H9 (cell line): Measurements from ENCODE around the gene IZUMO4. TPM values are rescaled to one million over a fixed set of nuclear protein-coding genes. Genes with fewer than 3 reads are reported as not detected.

Source experiments
- DNase-seq: peaks from one replicate; pipeline ENCODE4 v3.0.0-alpha.2; 2017
- H2AFZ ChIP-seq: one replicate; pipeline ENCODE4 v1.6.1; 2013; ENCODE audit warnings: mild to moderate bottlenecking, low read length, control low read depth, moderate library complexity
- H2AK5ac ChIP-seq: 2 replicates; pipeline ENCODE4 v1.6.1; 2013; ENCODE audit warnings: low read length, control low read depth, mixed read lengths; ENCODE audit not compliant: insufficient read length
- H2BK120ac ChIP-seq: one replicate; pipeline ENCODE4 v1.6.1; 2013; ENCODE audit warnings: low read depth, mild to moderate bottlenecking, low read length, control low read depth, inconsistent platforms; ENCODE audit not compliant: poor library complexity, severe bottlenecking
- H2BK12ac ChIP-seq: 2 replicates; pipeline ENCODE4 v1.6.1; 2013; ENCODE audit warnings: low read length, control low read depth, mixed read lengths, low read depth; ENCODE audit not compliant: insufficient read length
- H2BK15ac ChIP-seq: 2 replicates; pipeline ENCODE4 v1.6.1; 2013; ENCODE audit warnings: low read depth, low read length, control low read depth
- H2BK20ac ChIP-seq: one replicate; pipeline ENCODE4 v1.6.1; 2013; ENCODE audit warnings: low read depth, mild to moderate bottlenecking, low read length, control low read depth, inconsistent platforms; ENCODE audit not compliant: poor library complexity, severe bottlenecking
- H2BK5ac ChIP-seq: 2 replicates; pipeline ENCODE4 v1.6.1; 2013; ENCODE audit warnings: low read length, control low read depth, mixed read lengths; ENCODE audit not compliant: insufficient read length
- H3K14ac ChIP-seq: 2 replicates; pipeline ENCODE4 v1.6.1; 2013; ENCODE audit warnings: low read length, control low read depth; ENCODE audit not compliant: insufficient read depth
- H3K18ac ChIP-seq: 2 replicates; pipeline ENCODE4 v1.6.1; 2013; ENCODE audit warnings: low read depth, mild to moderate bottlenecking, mixed read lengths, low read length, control low read depth; ENCODE audit not compliant: insufficient read length
- H3K23ac ChIP-seq: 2 replicates; pipeline ENCODE4 v1.6.1; 2013; ENCODE audit warnings: low read length, control low read depth, mixed read lengths, low read depth; ENCODE audit not compliant: insufficient read length
- H3K23me2 ChIP-seq: 2 replicates; pipeline ENCODE4 v1.6.1; 2013; ENCODE audit warnings: low read depth, mild to moderate bottlenecking, mixed read lengths, low read length, control low read depth; ENCODE audit not compliant: insufficient read length, poor library complexity, severe bottlenecking
- H3K27ac ChIP-seq: 2 replicates; pipeline ENCODE4 v1.5.1; 2013; ENCODE audit warnings: low read length, control low read depth, mixed read lengths, low read depth; ENCODE audit not compliant: insufficient read length
- H3K27me3 ChIP-seq: 2 replicates; pipeline ENCODE4 v1.6.1; 2013; ENCODE audit warnings: low read length, control low read depth, inconsistent platforms; ENCODE audit not compliant: insufficient read depth
- H3K4ac ChIP-seq: 2 replicates; pipeline ENCODE4 v1.6.1; 2013; ENCODE audit warnings: low read depth, mild to moderate bottlenecking, control low read depth, inconsistent platforms, low read length, moderate library complexity
- H3K4me1 ChIP-seq: 2 replicates; pipeline ENCODE4 v1.6.1; 2013; ENCODE audit warnings: low read length, control low read depth, inconsistent platforms; ENCODE audit not compliant: insufficient read depth
- H3K4me2 ChIP-seq: 2 replicates; pipeline ENCODE4 v1.6.1; 2013; ENCODE audit warnings: low read length, control low read depth, mixed read lengths; ENCODE audit not compliant: insufficient read length, insufficient read depth
- H3K56ac ChIP-seq: 2 replicates; pipeline ENCODE4 v1.6.1; 2013; ENCODE audit warnings: low read depth, mild to moderate bottlenecking, mixed read lengths, low read length, control low read depth; ENCODE audit not compliant: insufficient read length
- H3K79me1 ChIP-seq: 2 replicates; pipeline ENCODE4 v1.6.1; 2013; ENCODE audit warnings: low read depth, mild to moderate bottlenecking, moderate library complexity, low read length, control low read depth, inconsistent platforms; ENCODE audit not compliant: insufficient read depth, poor library complexity, severe bottlenecking
- H3K79me2 ChIP-seq: 2 replicates; pipeline ENCODE4 v1.6.1; 2013; ENCODE audit warnings: low read length, control low read depth, inconsistent platforms; ENCODE audit not compliant: insufficient read depth
- H3K9ac ChIP-seq: 2 replicates; pipeline ENCODE4 v1.6.1; 2013; ENCODE audit warnings: low read length, control low read depth, mixed read lengths; ENCODE audit not compliant: insufficient read length; ENCODE audit errors: extremely low read depth
- H3K9me3 ChIP-seq: one replicate; pipeline ENCODE4 v1.6.1; 2013; ENCODE audit warnings: low read depth, low read length, inconsistent platforms; ENCODE audit not compliant: control insufficient read depth
- H3T11ph ChIP-seq: one replicate; pipeline ENCODE4 v1.6.1; 2013; ENCODE audit warnings: mild to moderate bottlenecking, low read length, control low read depth, inconsistent platforms
- H4K20me1 ChIP-seq: one replicate; pipeline ENCODE4 v1.6.1; 2013; ENCODE audit not compliant: control insufficient read depth, insufficient read length, insufficient read depth
- H4K5ac ChIP-seq: 2 replicates; pipeline ENCODE4 v1.6.1; 2013; ENCODE audit warnings: low read depth, mild to moderate bottlenecking, mixed read lengths, low read length, control low read depth; ENCODE audit not compliant: insufficient read length
- H4K8ac ChIP-seq: replicated peaks from 2 replicates; pipeline ENCODE4 v1.6.1; 2013; ENCODE audit warnings: low read length, control low read depth, mixed read lengths, low read depth; ENCODE audit not compliant: insufficient read length
- H4K91ac ChIP-seq: 2 replicates; pipeline ENCODE4 v1.6.1; 2013; ENCODE audit warnings: low read depth, mild to moderate bottlenecking, moderate library complexity, mixed read lengths, low read length, control low read depth; ENCODE audit not compliant: insufficient read length
- H3K27ac Mint-ChIP-seq, 3 experiments: 2 replicates in 2 of 3; 3 replicates in 1 of 3; pipeline ENCODE4 v1.8.0; 2020 to 2021; ENCODE audit warnings: mixed read lengths in 3 of 3, mild to moderate bottlenecking in 1 of 3, moderate library complexity in 1 of 3
- H3K27me3 Mint-ChIP-seq: 2 replicates; pipeline ENCODE4 v1.8.0; 2021; ENCODE audit warnings: low read depth, mild to moderate bottlenecking, moderate library complexity, mixed read lengths
- H3K36me3 Mint-ChIP-seq, 3 experiments: 2 replicates in 2 of 3; 3 replicates in 1 of 3; pipeline ENCODE4 v1.8.0; 2020 to 2021; ENCODE audit warnings: low read depth in 3 of 3, mixed read lengths in 3 of 3; ENCODE audit not compliant: insufficient read depth in 1 of 3
- H3K4me1 Mint-ChIP-seq, 2 experiments: 2 replicates each; pipeline ENCODE4 v1.8.0; 2020; ENCODE audit warnings: mixed read lengths in 2 of 2
- H3K4me3 Mint-ChIP-seq, 2 experiments: 2 replicates in 1 of 2; 3 replicates in 1 of 2; pipeline ENCODE4 v1.8.0; 2020 to 2021; ENCODE audit warnings: mild to moderate bottlenecking in 2 of 2, mixed read lengths in 2 of 2, moderate library complexity in 1 of 2
- H3K9me3 Mint-ChIP-seq, 2 experiments: 2 replicates in 1 of 2; 3 replicates in 1 of 2; pipeline ENCODE4 v1.8.0; 2020; ENCODE audit warnings: mild to moderate bottlenecking in 2 of 2, mixed read lengths in 2 of 2, moderate library complexity in 1 of 2
- WGBS: extraction: QIAGEN DNeasy Blood & Tissue Kit; methylation state at CpG from one replicate; pipeline ENCODE4 v1.1.7; 2013; ENCODE audit warnings: missing lambda C conversion rate, low lambda C conversion rate, mixed read lengths; ENCODE audit not compliant: insufficient read length; ENCODE audit errors: extremely low coverage; 5-methylcytosine and 5-hydroxymethylcytosine counted together
- total RNA-seq: library from RNA; stranded (reverse); gene quantifications from 2 replicates; pipeline ENCODE4 v1.2.1, GENCODE V29; 2021
- TF ChIP-seq, protein P1 (sequence below): fragments of 200-600 bp; sonication (generic); conservative IDR thresholded peaks from 3 replicates; pipeline ENCODE4 v1.8.0; 2021; ENCODE audit warnings: antibody characterized with exemption, mild to moderate bottlenecking

IZUMO4 gene
- total RNA-seq, 1 experiment from 2014 or later: 2.1 TPM

- H3K9me3 ChIP-seq: no peaks in the 10 kb centered on the region
- no peak overlapping the region for H3K23ac ChIP-seq
- no peak overlapping the region for H4K5ac ChIP-seq
- H3K27ac ChIP-seq: no peak overlapping the region
- no peak overlapping the region for H3K14ac ChIP-seq
- H2BK15ac ChIP-seq: no peak overlapping the region
- TF ChIP-seq, protein P1, sequence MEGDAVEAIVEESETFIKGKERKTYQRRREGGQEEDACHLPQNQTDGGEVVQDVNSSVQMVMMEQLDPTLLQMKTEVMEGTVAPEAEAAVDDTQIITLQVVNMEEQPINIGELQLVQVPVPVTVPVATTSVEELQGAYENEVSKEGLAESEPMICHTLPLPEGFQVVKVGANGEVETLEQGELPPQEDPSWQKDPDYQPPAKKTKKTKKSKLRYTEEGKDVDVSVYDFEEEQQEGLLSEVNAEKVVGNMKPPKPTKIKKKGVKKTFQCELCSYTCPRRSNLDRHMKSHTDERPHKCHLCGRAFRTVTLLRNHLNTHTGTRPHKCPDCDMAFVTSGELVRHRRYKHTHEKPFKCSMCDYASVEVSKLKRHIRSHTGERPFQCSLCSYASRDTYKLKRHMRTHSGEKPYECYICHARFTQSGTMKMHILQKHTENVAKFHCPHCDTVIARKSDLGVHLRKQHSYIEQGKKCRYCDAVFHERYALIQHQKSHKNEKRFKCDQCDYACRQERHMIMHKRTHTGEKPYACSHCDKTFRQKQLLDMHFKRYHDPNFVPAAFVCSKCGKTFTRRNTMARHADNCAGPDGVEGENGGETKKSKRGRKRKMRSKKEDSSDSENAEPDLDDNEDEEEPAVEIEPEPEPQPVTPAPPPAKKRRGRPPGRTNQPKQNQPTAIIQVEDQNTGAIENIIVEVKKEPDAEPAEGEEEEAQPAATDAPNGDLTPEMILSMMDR: no peak
- no CpG with 5 or more reads among the region's 27 CpGs for WGBS
- DNase-seq: no peak
- no peak overlapping the region for H3T11ph ChIP-seq
- H3K4me2 ChIP-seq: no peak overlapping the region
- no peak overlapping the region for H4K8ac ChIP-seq
- Mint-ChIP-seq H3K36me3 (peaks cover 40 to 82% (median 74%) of the 10 kb centered on the region in 3 experiments), H3K9me3 (no peaks in the 10 kb centered on the region), H3K4me3 (no peak overlapping the region), H3K27ac (no peak overlapping the region), H3K27me3 (no peaks in the 10 kb centered on the region), H3K4me1 (no peaks in the 10 kb centered on the region)
- no peak overlapping the region for H3K4ac ChIP-seq
- H2BK12ac ChIP-seq: no peak overlapping the region
- H3K27me3 ChIP-seq: no peaks in the 10 kb centered on the region
- no peaks in the 10 kb centered on the region for H3K4me1 ChIP-seq
- no peaks in the 10 kb centered on the region for H3K79me1 ChIP-seq
- H2AK5ac ChIP-seq: no peak overlapping the region
- H2BK5ac ChIP-seq: no peak overlapping the region
- no peak overlapping the region for H3K56ac ChIP-seq
- no peak overlapping the region for H2AFZ ChIP-seq
- H3K79me2 ChIP-seq: no peaks in the 10 kb centered on the region
- H4K20me1 ChIP-seq: no peaks in the 10 kb centered on the region
- no peak overlapping the region for H4K91ac ChIP-seq
- H3K18ac ChIP-seq: no peak overlapping the region
- no peak overlapping the region for H3K9ac ChIP-seq
- H2BK120ac ChIP-seq: no peak overlapping the region
- H2BK20ac ChIP-seq: no peak overlapping the region
- no peaks in the 10 kb centered on the region for H3K23me2 ChIP-seq
These were observed 24.8 kb downstream of the IZUMO4 start for GRCh38 chr19:2121416-2122051.
